ENCODE data around the gene ZMYM2. TPM values are rescaled to one million over a fixed set of nuclear protein-coding genes. Genes with fewer than 3 reads are reported as not detected.

Gene ZMYM2
- total and polyA plus RNA-seq, 2 of the 13 experiments (the other 11 are each of a cell fraction or from before 2014, with no cell fraction given): 22.4 to 40.8 TPM

GRCh38 chr13:19962894-19963293 lies 4.4 kb downstream of the ZMYM2 start:
- Histone ChIP-seq H3K4me2 (ENCODE audit: low read depth, low read length) (no peak overlapping the region), H3K79me2 (ENCODE audit: insufficient read depth, low read length) (peaks cover 74% of the 10 kb centered on the region), H2AFZ (ENCODE audit: low read length) (no peak overlapping the region), H3K9ac (ENCODE audit: insufficient read depth, low read depth, low read length) (no peak overlapping the region), H3K4me1 (ENCODE audit: insufficient read depth, low read length) (peaks cover 28% of the 10 kb centered on the region), H3K27me3 (ENCODE audit: control insufficient read depth in 1 of 2, insufficient read depth in 2 of 2, low read length in 2 of 2) (no peaks in the 10 kb centered on the region; a peak in 1 of 5 replicates), H4K20me1 (ENCODE audit: insufficient read depth, low read length) (peaks cover 31% of the 10 kb centered on the region), H3K36me3 (replicated peaks in 1 of 2; ENCODE audit: control insufficient read depth in 1 of 2, insufficient read depth in 2 of 2, low read length in 2 of 2) (peaks cover 4 to 29% of the 10 kb centered on the region in 2 experiments; a peak in 4 of 5 replicates), H3K4me3 (replicated peaks in 1 of 3; ENCODE audit: insufficient read depth in 1 of 3, low read depth in 2 of 3, low read length in 3 of 3) (no peak overlapping the region), H3K27ac (ENCODE audit: extremely low read length, insufficient read depth, low read length) (no peak overlapping the region), H3K9me3 (ENCODE audit: low read length) (no peaks in the 10 kb centered on the region)
- in situ Hi-C loops (cut with HindIII; ENCODE audit: extremely low pct_ligation_motif_present, low pct_unique_long_range_greater_than_20kb) (no loop called here), intact Hi-C loops (cut with micrococcal nuclease; ENCODE audit: unreplicated experiment) (loop anchor here (5.0 kb wide), 3 partner anchors 36 to 199 kb away; partner anchors contain the start of genes GJA3 and ZMYM5)
- DNase-seq (ENCODE audit: low spot score): no peak
- no peak for FAIRE-seq
- ChIA-PET CTCF (ENCODE audit: low intra/inter-chr PET ratio, low total read pairs) (no interaction called here), POLR2A (no interaction called here)
- ATAC-seq: no peak
- TF ChIP-seq PHF8 (CRISPR knock-in tag; IDR thresholded peaks at IDR 0.05) (no peak), ZNF207 (IDR thresholded peaks at IDR 0.05; ENCODE audit: borderline replicate concordance) (no peak), ZNF841 (CRISPR knock-in tag; IDR thresholded peaks at IDR 0.05; ENCODE audit: borderline replicate concordance) (no peak), TFE3 (CRISPR knock-in tag; IDR thresholded peaks at IDR 0.05) (no peak), HNRNPUL1 (IDR thresholded peaks at IDR 0.05; ENCODE audit: low read depth, low read length) (no peak), POLR2G (IDR thresholded peaks at IDR 0.05; ENCODE audit: low read depth, low read length) (no peak), ZNF878 (CRISPR knock-in tag; IDR thresholded peaks at IDR 0.05) (no peak), ZNF569 (CRISPR knock-in tag; IDR thresholded peaks at IDR 0.05; ENCODE audit: borderline replicate concordance) (no peak), PAX8 (CRISPR knock-in tag; IDR thresholded peaks at IDR 0.05; ENCODE audit: borderline replicate concordance) (no peak), ZBTB1 (CRISPR knock-in tag; IDR thresholded peaks at IDR 0.05; ENCODE audit: borderline replicate concordance) (no peak), HMG20B (CRISPR knock-in tag; conservative IDR thresholded peaks at IDR 0.05) (no peak)
- TF ChIP-seq, protein P1, sequence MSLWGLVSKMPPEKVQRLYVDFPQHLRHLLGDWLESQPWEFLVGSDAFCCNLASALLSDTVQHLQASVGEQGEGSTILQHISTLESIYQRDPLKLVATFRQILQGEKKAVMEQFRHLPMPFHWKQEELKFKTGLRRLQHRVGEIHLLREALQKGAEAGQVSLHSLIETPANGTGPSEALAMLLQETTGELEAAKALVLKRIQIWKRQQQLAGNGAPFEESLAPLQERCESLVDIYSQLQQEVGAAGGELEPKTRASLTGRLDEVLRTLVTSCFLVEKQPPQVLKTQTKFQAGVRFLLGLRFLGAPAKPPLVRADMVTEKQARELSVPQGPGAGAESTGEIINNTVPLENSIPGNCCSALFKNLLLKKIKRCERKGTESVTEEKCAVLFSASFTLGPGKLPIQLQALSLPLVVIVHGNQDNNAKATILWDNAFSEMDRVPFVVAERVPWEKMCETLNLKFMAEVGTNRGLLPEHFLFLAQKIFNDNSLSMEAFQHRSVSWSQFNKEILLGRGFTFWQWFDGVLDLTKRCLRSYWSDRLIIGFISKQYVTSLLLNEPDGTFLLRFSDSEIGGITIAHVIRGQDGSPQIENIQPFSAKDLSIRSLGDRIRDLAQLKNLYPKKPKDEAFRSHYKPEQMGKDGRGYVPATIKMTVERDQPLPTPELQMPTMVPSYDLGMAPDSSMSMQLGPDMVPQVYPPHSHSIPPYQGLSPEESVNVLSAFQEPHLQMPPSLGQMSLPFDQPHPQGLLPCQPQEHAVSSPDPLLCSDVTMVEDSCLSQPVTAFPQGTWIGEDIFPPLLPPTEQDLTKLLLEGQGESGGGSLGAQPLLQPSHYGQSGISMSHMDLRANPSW (CRISPR knock-in tag; IDR thresholded peaks at IDR 0.05; ENCODE audit: borderline replicate concordance): no peak
- TF ChIP-seq, protein P2, sequence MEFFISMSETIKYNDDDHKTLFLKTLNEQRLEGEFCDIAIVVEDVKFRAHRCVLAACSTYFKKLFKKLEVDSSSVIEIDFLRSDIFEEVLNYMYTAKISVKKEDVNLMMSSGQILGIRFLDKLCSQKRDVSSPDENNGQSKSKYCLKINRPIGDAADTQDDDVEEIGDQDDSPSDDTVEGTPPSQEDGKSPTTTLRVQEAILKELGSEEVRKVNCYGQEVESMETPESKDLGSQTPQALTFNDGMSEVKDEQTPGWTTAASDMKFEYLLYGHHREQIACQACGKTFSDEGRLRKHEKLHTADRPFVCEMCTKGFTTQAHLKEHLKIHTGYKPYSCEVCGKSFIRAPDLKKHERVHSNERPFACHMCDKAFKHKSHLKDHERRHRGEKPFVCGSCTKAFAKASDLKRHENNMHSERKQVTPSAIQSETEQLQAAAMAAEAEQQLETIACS (CRISPR knock-in tag; IDR thresholded peaks at IDR 0.05): no peak
- TF ChIP-seq, protein P3, sequence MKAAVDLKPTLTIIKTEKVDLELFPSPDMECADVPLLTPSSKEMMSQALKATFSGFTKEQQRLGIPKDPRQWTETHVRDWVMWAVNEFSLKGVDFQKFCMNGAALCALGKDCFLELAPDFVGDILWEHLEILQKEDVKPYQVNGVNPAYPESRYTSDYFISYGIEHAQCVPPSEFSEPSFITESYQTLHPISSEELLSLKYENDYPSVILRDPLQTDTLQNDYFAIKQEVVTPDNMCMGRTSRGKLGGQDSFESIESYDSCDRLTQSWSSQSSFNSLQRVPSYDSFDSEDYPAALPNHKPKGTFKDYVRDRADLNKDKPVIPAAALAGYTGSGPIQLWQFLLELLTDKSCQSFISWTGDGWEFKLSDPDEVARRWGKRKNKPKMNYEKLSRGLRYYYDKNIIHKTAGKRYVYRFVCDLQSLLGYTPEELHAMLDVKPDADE (CRISPR knock-in tag; IDR thresholded peaks at IDR 0.05): no peak
- WGBS (ENCODE audit: low lambda C conversion rate): 96% methylated on average over 10 of the region's 10 CpGs
- no TSS peak for BruUV-seq (replicated peaks)
